GM21367 (cell line): ENCODE data around the gene FOLR1.

Source experiments
- ATAC-seq: cut with Tn5 transposase; IDR thresholded peaks from one replicate; pipeline ENCODE4 v1.9.1; 2021; ENCODE audit not compliant: unreplicated experiment

Gene FOLR1

DNA sequence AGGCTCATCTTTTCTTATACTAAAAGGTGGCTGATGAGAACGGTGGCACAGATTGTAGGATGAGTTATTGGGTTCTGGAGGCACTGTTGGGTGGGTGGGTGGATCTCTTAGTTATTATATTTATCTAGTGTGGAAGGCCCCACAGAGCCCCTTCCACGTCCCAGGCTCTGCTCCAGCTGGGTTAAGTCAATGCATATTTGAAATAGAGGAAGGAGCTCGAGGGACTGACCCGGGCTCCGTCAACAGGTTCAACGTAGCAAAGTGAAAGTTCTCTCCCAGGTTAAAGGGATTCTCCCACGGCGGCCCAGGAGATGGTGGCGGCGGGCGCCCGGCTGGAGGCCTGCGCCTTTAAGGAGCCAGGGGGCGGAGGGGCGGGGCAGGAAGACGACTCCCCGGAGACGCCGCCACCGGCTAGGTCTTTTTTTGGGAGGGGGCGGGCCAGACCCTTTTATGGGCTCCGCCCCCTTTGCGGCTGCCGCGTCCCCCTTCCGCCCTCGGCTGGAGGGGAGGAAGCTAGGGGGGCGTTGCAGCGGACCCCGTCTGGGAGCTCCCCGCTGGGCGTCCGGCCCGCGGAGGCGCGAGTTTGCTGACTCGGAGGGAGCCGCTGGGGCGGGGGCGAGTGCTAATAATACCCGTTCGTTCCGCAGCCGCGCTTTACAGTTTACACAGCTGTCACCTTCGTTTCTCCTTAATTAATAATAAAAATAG lies 31.1 kb downstream of the FOLR1 start:
- ATAC-seq, result peak; percentile 48

DNA sequence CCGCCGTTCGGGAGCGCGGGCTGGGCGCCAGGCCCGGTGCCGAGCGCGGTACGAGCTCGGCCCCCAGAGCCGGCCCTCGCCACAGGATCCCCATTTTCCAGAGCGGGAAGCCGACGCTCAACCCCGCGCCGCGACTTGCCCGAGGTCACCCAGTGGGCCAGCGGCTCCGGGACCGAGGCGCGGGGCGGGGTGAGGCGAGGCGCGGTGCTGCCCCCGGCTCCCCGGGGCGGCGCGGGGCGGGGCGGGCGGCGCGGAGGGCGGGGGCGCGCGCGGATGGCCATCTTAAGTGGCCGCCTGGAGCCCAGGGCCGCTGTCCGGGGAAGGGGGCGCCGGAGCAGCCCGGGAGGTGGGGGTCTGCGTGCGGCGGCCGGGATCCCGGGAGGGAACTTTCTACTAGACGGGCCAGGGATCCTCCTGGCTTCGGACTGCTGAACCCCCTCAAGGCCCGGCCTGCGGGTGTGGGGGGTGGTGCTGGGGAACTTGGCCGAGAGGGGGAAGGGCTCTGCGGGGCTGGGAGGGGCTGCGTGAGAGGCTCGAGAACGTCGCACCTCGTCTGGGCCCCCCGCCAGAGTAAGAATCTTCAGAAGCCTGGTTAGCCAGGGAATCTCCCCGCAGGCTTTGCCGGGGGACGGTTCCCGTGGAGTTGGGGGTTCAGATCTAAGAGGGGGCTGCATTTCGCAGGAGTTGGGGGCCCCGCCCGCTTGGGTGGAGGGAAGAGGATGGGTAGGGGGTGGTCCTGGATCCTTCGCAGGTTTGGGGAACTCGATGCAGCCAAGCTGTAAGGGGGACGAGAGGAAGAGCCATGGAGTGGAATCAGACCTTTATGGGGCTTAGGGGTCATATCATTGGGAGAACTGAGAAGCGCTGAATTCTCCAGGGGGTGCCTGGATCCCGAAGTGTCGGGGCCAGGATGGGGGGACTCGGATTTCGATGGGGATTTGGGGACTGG lies 31.9 kb downstream of the FOLR1 start:
- peak; percentile 31 for ATAC-seq

DNA sequence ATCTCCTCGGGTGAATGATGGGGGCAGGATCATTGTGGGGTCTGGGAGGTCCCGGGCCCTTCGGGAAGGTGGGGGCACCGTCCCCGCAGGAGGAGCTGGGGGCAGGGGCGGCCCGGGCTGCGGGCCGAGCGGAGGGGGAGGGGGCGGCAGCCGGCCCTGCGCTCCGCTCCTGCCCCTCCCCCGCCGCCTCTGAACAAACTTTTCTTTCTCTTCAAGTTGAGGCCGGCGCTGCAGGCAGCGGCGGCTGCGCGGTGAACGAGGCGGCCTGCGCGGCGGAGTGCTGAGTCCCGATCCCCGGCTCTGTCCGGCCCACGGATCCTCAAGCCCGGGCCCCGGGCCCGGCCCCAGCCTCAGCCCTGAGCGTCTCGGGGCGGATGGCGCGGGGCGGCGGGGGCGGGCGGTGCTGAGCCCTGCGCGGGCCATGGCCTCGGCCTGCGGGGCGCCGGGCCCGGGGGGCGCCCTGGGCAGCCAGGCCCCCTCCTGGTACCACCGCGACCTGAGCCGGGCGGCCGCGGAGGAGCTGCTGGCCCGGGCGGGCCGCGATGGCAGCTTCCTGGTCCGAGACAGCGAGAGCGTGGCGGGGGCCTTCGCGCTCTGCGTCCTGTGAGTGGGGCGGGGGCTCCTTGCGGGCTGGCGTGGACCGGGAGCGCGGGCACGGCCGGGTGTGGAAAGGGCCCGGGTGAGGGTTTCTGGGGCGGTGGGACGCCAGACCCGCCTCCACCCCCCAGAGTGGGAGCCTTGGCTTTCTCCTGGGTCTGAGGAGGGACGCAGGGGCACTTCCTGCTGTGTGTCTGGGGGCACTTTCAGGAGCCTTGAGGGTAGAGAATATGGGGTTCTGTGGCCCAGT lies 32.8 kb downstream of the FOLR1 start, which contains the start of gene INPPL1:
Gene INPPL1, plus strand, starts transcription at position 204 of the 847 bp plus-strand sequence. Its CDS starts 218 bp downstream, at position 422.
- ATAC-seq, result no peak

DNA sequence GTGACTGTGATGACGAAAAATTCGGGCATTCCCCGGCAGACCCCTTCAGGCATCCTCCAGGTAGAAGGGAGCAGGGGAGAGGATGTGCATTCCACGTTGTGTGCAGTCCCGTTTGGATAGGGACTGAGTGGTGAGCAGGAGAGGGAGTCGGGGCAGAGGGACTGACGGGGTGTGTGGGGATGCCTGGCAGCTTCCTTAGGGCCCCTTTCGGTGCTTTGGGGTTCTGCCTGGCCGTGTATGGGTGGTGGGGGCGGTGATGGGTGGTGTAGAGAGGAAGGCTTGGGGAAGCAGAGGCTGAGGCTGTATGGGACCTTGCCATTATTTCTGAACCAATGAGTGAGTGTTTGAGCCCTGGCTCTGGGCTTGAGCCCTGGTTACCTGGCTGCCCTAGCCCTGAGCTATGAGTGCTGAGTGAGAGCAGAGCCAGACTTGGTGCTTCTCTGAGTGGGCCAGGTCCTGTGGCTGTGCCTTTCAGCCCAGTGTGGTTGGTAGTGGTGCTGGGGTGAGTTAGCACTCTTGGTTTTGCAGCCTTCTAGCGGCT lies 33.5 kb downstream of the FOLR1 start:
- no peak for ATAC-seq

DNA sequence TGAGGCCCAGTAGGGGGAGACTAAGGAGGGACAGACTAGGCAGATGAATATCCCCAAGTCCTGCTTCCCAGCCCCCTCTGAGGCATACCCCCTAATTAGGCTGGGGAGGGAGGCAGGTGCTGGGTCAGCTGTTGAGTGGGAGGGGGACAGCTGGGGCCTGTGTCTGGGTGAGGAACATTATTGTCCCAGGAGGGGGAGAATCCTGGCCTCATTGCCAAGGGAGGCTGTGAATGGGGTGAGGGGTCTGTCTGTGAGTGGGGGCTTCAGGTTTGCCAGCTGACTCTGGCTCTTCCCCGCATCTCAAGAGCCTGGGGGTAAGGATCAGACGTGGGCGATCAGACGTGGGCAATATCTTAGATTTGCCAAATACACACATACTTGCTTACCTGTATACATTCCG lies 34.8 kb downstream of the FOLR1 start:
- ATAC-seq, result no peak

DNA sequence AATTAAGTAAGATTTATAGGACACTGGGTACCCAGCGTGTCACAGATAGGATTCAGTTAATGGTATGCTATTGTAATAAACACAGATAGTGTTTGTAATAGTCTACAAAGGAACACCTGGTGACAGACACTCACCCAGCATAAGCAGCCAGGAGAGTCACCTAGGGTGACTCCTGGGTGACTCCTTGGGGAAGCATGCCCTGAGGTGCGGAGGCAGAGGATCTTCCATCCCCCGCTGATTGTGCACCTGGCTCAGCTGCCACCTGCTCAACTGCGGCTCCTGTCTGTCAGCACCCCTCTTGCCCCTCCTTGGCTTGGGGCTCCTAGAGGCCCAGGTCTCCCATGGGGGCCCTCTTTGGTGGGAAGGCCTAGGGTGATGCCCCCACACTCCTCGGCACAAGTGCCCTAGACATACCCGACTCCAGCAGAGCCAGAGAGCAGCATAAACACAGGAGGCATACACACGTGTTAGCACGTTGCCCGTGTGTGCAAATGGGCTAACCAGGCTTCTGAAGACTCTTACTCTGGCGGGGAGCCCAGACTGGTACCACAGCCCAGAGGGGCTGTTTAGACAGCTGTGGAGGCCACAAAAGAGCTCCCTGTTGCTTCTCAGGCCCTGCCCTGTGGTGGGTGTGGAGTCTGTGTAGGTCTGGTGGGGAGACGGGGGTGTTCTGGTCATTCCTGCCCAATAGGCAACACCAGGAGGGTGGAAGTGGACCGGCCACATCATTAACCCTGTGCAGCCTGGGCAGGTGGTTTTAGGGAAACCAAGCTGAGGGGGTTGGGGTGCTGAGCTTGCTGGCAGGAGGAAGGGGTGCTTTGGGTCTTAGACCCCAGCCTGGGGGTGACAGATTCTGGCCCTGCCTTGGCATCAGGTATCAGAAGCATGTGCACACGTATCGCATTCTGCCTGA lies 35.6 kb downstream of the FOLR1 start:
- ATAC-seq, result no peak

DNA sequence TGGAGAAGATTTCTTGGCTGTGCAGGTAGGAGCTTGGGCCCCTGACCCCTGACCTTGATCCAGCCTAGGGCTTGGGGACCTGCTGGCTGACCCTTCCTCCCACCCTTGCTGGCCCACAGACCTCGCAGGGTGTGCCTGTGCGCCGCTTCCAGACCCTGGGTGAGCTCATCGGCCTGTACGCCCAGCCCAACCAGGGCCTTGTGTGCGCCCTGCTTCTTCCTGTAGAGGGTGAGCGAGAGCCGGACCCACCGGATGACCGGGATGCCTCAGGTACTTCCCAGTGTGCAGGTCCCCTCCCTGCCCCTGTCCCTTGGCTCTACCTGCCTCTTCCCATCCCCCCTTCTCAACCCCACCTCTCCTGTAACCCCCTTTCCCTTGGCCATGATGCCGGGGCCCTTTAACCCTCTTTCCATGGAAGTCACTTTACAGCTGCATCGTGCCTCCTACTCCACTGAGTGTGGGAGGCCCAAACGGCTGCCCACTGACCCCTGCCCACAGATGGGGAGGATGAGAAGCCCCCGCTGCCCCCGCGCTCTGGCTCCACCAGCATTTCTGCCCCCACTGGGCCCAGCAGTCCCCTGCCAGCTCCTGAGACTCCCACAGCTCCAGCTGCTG lies 36.4 kb downstream of the FOLR1 start:
- ATAC-seq, result no peak

DNA sequence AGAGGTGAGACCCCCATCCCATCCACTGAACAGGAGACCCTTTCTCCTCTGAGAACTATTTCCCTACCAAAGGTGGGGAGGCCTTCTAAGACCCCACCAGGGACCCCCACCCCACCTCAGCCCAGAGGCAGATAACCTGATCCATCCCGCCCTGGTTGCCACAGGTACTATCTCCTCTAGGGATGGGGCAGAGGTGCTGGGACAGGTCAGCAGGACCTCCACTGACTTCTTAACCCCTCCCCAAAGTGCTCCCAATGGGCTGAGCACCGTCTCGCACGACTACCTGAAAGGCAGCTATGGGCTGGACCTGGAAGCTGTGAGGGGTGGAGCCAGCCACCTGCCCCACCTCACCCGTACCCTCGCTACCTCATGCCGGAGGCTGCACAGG lies 36.9 kb downstream of the FOLR1 start:
- ATAC-seq, result no peak

DNA sequence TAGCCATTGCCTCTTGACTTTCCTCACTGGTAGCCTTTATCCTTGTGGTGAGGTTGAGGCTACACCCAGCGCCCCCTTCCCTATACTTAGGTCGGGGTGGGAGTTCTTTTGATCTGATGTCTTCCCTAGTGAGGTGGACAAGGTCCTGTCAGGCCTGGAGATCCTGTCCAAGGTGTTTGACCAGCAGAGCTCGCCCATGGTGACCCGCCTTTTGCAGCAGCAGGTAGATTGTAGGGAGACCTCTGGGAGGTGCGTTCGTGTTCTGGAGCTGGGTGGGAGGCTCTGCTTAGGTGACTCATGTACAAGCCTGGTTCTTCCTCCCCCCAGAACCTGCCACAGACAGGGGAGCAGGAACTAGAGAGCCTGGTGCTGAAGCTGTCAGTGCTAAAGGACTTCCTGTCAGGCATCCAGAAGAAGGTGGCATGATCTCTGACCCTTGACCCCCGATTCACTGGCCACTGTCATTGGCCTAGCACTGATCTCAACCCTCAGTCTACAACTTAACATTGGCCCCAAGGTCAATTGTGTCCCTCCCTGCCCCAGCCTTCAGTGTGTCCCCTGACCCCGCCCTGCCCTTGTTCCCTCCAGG lies 37.5 kb downstream of the FOLR1 start:
- ATAC-seq, result no peak

DNA sequence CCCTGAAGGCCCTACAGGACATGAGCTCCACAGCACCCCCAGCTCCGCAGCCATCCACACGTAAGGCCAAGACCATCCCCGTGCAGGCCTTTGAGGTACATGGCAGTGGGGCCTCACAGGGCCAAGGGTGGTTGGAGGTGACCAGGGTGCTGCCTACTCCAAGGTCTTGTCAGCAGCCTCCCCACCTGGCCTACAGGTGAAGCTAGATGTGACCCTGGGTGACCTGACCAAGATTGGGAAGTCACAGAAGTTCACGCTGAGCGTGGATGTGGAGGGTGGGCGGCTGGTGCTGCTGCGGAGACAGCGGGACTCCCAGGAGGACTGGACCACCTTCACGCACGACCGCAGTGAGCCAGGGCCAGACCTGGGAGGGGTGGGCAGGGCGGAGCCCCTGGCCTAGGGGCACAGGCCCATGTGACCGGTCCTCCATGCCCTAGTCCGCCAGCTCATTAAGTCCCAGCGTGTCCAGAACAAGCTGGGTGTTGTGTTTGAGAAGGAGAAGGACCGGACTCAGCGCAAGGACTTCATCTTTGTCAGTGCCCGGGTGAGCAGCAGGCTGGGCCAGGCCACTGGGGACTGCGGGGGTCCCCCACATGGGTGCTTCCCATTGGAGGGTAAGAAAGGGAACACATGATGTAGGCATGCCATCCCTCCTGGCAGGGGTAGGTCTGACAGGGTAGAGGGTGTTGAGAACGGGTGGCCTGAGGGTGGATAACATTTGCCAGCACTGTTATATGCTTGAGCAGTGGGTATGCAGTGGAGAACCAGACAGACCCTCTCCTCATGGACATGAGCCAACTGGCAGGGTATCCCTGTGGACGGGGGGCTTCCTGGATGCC lies 38.2 kb downstream of the FOLR1 start:
- no peak for ATAC-seq

DNA sequence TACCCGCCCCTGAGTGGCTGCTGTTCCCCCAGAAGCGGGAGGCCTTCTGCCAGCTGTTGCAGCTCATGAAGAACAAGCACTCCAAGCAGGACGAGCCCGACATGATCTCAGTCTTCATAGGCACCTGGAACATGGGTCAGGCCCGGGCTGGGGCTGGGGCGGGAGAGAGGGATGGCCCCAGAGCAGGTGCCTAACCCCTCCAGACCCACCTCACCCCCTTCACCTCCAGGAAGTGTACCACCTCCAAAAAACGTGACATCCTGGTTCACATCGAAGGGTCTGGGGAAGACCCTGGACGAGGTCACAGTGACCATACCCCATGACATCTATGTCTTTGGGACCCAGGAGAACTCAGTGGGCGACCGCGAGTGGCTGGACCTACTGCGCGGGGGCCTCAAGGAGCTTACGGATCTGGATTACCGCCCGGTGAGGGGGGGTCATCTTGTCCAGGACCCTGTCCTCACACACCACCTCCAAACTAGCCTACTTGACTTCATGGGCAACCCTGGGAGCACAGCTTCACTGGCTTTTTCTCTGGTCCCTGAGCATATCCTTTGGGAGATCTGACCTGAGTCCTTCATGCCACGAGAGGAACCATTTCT lies 38.9 kb downstream of the FOLR1 start:
- no peak for ATAC-seq

DNA sequence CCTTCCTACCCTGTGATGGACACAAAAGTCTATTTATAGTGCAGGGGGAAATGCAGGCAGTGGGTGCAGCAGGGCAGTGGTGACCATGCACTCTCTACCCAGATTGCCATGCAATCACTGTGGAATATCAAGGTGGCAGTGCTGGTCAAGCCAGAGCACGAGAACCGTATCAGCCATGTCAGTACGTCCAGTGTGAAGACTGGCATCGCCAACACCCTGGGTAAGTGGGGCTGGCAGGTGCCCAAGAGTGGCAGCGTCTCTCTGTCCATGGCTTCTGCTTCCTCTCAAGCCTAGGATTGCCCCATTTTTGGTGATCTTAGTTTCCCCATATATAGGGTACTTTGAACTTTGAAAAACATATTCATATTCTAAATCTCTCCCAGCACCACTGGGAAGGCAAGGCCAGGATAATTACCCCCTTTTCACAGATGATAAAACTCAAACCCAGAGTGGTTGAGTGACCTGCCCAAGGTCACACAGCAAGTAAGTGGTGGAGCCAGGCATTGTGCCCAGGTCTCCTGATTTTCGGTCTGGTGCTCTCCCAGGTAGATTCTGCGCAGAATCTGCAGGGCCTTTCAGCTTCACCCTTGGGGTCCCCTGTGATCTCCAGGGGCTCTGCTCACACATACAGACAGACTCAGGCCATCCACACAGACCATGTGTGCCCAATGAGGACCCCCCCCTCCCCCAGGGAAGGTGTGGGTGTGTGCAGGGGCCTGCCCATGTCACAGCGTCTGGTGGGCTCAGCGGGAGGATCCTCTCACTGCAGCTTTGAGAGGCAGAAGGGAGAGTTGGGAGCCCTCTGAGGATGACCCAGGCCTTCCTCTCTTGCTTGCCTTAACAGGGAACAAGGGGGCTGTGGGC lies 39.7 kb downstream of the FOLR1 start:
- ATAC-seq, result no peak

DNA sequence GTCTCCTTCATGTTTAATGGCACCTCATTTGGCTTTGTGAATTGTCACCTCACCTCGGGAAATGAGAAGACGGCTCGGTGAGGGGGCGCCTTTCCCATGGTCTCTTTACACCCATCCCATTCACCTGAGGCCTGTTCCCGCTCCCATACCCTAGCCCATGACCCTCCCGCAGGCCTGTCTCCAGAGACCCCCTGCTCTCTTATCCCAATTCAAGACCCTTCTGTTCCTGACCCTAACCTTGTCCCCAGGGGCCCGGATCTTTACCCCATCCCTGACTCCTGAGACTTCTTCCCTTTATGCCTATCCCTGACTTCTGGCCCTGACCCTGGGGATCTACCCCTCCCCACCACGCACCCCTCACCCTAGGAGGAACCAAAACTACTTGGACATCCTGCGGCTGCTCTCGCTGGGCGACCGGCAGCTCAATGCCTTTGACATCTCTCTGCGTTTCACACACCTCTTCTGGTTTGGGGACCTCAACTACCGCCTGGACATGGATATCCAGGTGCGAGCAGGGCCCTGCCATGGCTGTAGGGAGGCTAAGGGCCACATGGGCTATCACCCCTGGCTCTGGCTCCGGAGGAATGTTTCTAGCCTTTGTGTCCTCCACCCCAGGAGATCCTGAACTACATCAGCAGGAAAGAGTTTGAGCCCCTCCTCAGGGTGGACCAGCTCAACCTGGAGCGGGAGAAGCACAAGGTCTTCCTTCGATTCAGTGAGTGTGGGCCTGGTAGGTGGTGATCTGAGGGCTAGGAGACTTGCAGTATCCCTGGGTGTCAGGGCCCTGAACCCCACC lies 40.5 kb downstream of the FOLR1 start:
- ATAC-seq, result no peak

DNA sequence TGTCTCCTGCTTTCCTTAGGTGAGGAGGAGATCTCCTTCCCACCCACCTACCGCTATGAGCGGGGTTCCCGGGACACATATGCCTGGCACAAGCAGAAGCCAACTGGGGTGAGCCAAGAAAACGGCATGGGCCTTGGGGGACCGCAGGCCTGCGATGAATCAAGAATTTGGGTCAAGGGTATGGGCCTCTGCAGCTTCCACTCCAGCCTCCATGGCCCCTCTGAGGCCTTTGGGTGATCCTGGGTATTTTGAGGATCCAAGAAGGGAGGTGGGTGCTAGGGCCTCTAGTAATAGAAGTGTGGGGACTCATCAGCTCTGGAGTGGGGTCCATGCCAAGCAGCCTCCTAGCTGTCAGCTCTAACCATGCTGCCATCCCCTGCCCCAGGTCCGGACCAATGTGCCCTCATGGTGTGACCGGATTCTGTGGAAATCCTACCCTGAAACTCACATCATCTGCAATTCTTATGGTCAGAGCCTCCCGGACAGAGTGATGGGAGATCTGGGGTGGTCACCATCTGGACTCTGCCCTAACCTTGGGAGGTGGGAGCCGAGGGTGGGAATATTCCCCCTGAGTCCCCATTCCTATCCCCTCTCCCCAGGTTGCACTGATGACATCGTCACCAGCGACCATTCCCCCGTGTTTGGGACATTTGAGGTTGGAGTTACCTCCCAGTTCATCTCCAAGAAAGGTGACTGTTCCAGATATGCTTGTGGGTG lies 41.3 kb downstream of the FOLR1 start:
- ATAC-seq, result no peak

DNA sequence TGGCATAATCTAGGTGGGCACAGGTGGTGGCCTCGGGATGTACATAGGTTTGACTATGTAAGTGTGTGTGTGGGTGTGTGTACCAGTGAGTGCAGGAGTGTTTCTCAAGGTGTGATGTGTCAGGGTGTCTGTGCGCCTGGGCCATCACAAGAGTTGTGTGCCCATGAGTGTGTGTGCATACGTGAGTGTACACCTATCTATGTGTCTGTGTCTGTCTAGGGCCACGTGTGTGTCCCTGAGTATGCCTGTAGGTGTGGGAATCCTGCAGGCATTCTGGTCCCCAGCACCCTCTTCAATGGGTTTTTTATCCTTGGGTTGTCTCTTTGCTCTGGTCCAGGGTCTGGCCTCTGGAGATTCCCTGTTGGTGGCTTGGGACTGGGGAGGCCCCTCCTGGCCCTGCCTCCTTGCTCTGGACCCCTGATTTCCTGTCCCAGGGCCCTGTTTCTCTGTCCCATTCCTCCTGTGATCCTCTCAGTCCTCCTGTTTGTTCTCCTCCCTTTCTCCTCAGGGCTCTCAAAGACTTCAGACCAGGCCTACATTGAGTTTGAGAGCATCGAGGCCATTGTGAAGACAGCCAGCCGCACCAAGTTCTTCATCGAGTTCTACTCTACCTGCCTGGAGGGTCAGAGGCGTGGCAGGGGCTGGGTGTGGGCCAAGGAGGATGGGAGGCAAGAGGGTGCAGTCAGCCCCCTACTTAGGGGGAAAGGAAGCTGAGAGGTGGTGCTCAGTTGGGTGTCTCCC lies 42.0 kb downstream of the FOLR1 start:
- no peak for ATAC-seq
